ENCODE measurements around the gene CTSD.

The CTSD gene

DNA sequence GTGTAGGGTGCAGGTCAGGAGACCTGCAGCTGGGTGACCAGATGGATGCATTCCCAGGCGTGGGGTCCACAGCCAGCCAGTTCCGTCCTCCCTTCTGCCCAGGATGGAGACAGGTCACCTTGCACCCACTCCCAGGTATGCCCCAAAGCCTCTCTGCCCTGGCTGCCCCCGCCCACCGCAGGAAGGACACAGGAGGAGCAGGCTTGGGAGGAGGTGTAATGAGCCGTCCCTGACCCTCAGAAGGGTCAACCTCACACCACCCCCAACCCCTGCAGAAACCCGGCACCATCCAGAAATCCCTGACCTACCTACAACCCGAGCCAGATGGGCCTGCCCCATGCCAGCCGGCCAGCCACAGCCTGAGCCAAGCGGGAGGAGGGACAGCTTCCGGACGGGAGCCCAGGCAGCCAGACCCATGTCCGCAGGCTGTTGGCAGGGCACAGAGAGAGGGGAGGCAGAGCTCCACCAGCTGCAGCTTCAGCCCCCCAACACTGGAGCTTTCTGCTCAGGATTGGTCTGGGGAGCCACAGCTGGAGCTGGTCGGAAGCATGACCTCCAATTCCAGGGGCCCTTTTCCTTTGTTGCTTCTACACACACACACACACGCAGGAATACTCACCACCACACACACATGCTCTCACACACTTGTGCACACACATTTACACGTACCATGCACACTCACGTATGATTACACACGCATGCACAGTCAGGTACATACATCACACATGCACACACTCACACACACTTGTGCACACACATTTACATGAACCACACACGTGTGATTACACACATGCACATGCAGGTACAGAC lies 18.6 kb downstream of the CTSD start:
- no peak for ATAC-seq
- no peak for DNase-seq

DNA sequence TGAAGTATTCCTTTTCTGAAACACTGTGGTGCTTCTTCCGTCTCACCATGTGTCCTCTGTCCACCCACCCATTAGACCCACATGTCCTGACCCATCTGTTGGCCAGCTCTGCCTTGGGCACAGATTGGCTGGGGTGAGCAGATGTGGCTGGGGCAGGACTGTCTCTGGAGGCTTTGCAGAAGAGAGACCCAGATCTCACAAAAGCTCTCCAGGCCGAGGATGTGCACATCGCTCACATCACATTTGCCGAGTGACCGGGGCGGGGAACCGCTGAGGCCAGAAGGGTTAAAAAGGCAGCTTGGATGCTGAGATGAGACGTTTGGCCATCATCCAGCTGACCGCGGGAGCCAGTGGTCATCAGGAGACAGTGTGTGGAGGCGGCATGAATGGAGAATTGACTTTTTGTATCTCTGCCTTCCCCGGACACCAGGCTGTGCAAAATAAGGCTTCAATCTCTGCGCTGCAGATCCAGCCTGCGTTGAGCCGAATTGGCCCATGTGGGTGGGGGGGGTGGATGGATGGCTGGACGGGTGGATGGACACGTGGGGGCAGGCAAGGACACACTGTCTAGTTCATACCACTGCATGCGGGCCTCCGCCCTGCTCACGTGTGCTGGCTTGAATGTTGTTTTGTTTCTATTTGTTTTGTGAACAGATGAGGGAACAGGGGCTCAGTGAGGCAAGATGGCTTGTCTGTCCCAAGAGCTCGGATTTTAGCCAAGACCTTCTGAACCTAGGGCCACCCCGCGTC lies 19.4 kb downstream of the CTSD start:
- ATAC-seq (no peak), DNase-seq (no peak)

DNA sequence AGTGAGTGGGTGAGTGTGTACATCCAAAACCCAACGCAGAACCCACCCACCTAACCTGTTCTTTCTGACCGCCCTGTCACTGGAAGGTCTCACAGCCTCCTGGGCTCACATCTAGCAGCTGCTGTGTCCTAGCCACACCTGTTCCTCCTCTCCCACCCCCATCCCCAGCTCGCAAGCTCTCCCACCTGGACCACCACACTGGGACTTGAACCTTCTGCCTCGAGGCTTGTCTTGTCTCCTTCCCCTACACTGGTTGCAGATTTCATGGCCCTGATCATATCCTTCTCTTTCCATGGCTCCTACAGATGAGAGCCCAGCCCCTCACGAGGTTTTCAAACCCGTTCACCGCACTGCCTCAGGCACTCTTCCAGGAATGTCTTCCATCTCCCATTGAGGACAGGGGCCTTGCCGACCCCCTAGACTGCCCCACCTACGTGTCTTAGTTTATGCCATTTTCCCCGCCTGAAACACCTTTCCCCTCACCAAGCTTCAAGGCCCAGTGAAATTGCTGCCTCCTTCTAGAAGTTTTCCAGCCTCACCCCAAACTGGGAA lies 20.1 kb downstream of the CTSD start:
- no peak for DNase-seq
- no peak for ATAC-seq

DNA sequence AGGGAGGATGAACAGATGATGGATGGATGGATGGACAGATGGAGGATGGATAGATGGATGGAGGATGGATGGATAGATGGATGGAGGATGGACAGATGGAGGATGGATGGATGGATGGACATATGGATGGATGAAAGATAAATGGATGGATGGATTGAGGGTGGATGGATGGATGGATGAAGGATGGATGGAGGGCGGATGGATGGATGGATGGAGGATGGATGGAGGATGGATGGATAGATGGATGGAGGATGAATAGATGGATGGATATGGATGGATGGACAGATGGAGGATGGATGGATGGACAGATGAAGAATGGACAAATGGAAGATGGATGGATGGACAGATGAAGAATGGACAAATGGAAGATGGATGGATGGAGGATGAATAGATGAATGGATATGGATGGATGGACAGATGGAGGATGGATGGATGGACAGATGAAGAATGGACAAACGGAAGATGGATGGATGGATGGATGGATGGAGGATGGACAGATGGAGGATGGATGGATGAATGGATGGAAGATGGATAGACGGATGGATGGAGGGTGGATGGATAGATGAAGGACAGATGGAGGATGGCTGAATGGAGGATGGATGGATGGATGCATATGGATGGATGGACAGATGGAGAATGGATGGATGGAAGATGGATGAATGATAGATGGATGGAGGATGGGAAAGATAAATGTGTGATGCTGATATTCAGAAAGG lies 20.7 kb downstream of the CTSD start:
- DNase-seq (no peak), ATAC-seq (no peak)

DNA sequence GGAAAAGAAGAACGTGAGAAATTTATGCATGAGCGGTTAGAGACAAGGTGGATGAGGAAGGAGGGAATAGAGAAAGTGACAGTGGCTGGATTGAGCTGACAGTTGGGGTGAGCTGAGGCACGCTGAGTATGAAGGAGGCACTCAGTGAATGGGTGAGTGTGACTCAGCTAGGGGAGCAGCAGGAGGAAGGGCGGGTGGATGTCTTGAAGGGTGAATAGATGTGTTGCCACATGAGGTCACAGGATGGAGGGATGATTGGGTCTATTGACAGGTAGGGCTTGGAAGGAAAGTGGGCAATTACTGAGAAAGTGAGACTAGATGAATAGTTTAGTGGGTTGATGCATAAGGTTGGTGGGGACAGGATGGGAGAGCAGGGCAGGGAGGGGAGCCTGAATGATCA lies 21.4 kb downstream of the CTSD start:
- peak; percentile 81 for ATAC-seq
- peak; percentile 20 for DNase-seq

- ATAC-seq (no peak), DNase-seq (no peak)
These were observed 22.0 kb downstream of the CTSD start for GRCh38 chr11:1741741-1742140.

DNA sequence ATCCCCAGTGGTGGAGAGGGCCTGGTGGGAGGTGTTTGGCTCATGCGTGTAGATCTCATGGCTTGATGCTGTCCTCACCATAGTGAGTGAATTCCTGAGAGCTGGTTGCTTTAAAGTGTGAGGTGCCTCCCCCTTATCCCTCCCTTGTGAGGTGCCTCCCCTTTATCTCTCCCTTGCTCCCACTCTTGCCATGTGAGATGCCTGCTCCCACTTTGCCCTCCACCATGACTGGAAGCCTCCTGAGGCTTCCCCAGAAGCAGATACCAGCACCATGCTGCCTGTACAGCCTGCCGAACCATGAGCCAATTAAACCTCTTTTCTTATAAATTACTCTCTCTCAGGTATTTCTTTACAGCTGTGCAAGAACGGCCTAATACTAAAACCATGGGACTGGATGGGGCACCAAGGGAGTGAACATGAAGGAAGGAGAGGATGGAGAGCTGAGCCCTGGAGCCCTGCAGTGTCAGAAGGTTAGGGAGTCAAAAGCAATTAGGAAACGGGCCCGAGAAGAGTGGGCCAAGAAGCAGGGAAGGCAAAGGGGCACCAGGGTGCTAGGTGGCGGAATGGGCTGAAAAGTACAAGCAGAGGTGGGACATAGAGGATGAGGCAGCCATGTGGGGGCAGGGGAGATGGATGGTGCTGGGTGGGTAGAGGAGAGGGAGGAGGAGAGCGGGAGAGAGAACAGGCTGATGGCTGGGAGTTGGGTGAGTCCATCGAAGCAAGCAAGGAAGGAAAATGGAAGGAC lies 22.8 kb downstream of the CTSD start:
- DNase-seq, result no peak
- ATAC-seq, result no peak

GRCh38 chr11:1739576-1739975 lies 24.2 kb downstream of the CTSD start:
- DNase-seq (no peak), ATAC-seq (no peak)

- ATAC-seq (no peak), DNase-seq (no peak)
These were observed 25.3 kb downstream of the CTSD start for GRCh38 chr11:1738380-1738779.

DNA sequence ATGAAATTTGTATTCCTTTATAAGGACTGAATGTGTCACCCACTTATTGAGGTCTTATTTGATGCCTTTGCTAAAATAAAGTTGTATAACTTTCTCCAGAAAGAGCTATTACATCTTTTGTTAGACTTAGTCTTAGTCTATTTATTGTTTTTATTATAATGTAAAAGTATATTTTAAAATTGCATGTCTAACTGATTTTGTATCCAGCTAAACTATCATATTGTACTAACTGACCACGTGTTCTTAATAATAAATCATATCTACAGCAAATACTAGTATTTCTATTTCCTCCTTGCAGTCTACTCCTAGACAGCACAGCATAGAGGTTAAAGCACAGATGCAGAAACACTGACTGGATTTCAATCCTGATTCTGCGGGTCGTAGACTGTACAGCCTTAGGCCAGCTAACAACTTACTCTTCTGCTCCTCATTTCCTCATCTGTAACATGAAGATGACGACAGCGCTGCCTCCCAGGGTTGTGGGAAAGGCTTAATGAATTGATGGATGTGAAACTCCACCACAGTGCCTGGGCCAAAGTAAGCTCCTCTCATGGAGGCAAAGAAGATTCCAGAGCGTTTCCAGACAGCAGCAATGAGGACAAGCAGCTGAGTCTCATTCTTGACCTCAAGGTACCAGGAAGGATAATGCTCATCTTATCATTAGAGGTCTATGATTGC lies 26.5 kb downstream of the CTSD start:
- no peak for DNase-seq
- ATAC-seq, result no peak

- DNase-seq (no peak), ATAC-seq (no peak)
These were observed 27.2 kb downstream of the CTSD start for GRCh38 chr11:1736447-1736992.

DNA sequence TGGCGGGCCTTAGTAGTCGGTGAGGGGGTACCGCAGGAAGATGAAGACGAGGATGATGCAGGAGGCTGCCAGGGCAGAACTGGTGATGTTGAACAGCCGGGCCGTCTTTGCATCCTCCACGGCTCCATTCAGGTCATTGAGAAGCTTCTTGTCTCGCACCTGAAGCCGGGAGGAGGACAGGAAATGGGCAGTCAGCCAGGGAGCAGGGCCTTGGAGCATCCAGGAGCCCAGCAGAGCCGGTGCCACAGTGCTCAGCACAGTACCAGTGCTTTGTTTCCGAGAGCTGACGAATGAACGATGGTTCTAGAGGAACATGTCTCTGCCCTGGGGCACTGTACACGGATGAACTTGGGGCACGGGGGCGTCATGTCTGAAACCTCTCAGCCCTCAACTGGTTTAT lies 28.5 kb downstream of the CTSD start:
- no peak for DNase-seq
- ATAC-seq, result no peak

GRCh38 chr11:1734641-1735081 lies 29.1 kb downstream of the CTSD start:
- DNase-seq (no peak), ATAC-seq (no peak)

GRCh38 chr11:1733716-1734640 lies 29.7 kb downstream of the CTSD start:
- ATAC-seq, result no peak
- no peak for DNase-seq

- DNase-seq, result no peak
These were observed 30.6 kb downstream of the CTSD start for GRCh38 chr11:1733009-1733715.

DNA sequence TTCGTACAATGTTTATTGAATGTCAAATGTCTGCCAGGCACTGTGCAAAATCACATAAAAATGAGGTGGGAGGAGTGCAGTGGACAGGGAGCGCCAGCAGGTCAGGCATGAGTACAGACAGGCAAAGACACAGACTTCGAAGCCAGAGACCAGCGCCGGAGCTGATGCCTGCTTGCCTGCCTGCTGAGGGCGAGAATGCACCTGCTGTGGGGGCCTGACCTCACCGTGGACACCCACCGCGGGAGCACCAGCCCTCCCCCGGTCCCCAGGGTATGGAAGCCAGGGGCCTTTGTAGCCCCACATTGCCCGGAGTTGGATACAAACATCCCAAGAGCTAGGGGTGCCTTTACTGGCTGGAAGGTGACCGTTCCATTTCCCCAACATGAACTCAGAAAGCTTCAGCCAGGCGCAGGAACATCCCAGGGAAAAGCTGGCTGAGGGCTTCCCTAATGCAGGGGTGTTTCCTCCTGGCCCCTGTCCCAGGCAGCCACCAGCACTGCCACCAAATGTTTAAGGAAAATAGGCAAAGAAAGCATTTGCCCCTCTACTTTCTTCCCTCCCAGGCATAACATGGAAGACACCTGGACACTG lies 31.2 kb downstream of the CTSD start:
- ATAC-seq, result no peak
- DNase-seq, result no peak

More at GRCh38 chr11:1733009-1733715, 30.6 kb downstream of the CTSD start:
- ATAC-seq, result no peak

DNA sequence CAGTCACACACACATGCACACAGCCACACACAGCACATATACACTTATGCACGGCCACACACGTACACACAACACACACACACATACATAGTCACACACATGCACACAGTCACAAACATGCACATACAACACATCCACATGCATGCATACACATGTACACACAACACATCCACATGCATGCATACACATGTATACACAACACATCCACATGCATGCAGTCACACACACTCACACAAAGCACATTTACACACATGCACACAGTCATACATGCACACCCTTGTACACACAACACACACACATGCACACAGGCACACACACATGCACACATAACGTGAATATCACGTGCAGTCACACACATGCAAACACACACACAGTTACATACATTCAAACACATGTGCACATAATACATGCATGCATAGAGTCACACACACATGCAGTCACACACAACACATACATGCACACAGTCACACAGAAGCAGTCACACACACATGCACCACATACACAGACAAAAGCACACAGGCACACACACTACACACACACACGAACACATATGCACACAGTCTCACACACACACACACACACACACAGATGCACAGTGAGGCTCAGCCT lies 32.2 kb downstream of the CTSD start:
- no peak for ATAC-seq
- DNase-seq, result no peak

GRCh38 chr11:1730059-1730629 lies 33.6 kb downstream of the CTSD start:
- no peak for ATAC-seq
- DNase-seq, result no peak
